DMS 273 (cell line): ENCODE measurements around the gene KIF13A.
"Not testable (repeated sequence)": the region's sequence is repeated elsewhere in the genome, so short reads cannot be mapped to it uniquely, and the experiment has no call there.

Source experiments
- DNase-seq: peaks from one replicate; lab custom pipeline; 2025; ENCODE audit not compliant: unreplicated experiment; lab: John Stamatoyannopoulos, UW

Gene KIF13A

DNA sequence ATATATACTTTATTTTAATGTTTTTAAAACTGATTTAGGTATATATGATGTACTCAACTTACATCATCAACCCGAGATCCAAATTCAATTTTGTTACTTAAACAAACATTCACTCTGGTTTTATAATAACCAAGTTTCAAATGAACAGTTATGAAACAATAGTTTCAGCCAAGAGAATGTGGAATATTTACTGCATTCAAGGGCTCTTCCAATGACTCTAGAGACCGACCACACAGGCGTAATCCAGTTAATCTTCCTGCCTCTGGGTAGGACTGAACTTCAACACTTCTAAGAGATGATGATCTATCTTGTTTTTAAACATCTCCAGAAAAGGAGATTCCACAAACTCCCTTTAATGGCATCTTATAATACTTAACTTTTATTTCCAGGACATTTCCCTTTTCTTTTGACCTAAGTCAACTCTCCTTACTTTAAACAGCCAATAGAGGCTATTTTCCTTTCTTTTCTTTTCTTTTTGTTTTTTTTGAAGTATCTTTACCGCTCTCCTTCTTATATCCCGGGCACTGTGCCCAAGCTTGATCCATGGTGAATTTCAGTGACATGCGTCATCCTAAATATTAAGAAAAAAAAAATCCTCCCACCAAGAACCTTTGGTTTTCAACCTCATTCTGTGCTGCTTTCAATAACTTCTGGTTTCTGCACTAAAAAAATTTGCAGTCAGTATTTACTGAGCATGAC lies 110.1 kb downstream of the KIF13A start:
- no peak for DNase-seq

GRCh38 chr6:17874753-17875152 lies 112.7 kb downstream of the KIF13A start:
- DNase-seq = no peak

DNA sequence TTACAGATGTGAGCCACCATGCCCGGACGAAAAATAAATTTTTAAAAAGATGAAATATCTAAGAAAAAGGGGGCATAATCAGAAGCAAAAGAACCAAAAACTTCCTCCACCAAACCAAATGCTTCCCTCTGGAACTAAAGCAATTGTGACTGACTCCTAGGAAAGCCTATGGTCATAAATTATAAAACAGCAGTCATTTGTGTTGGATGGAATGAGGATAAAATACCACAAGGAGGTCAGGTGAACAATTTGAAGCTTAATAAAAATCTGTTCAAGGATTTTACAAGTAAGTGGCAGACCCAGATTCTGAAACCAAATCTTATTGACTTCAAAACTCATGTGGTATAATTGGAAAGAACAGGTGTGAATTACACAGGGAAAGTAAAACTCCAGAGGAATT lies 114.5 kb downstream of the KIF13A start:
- peak; percentile 18 for DNase-seq

- no peak for DNase-seq
These were observed 115.6 kb downstream of the KIF13A start for GRCh38 chr6:17871836-17872235.

- DNase-seq = peak; percentile 82
These were observed 116.3 kb downstream of the KIF13A start for GRCh38 chr6:17871189-17871519.

GRCh38 chr6:17870300-17871188 lies 116.9 kb downstream of the KIF13A start:
- DNase-seq = peak; percentile 42

DNA sequence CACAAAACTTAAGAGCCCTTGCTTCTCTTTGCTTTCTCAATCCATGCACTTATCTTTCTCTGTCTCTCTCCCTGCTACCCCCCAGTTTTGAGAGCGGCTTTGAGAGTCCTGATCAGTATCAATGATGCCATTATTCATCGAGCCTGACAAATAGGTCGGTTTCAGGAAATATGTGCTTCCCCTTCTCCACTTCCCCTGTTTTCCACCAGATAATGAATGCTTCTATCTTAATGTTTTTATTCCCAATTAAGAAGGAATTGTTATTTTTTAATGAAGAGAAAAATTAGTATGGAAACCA lies 117.7 kb downstream of the KIF13A start:
- DNase-seq = peak; percentile 54

GRCh38 chr6:17869010-17869752 lies 118.3 kb downstream of the KIF13A start:
- DNase-seq = peak; percentile 72

GRCh38 chr6:17867880-17868279 lies 119.6 kb downstream of the KIF13A start:
- peak; percentile 97 for DNase-seq

DNA sequence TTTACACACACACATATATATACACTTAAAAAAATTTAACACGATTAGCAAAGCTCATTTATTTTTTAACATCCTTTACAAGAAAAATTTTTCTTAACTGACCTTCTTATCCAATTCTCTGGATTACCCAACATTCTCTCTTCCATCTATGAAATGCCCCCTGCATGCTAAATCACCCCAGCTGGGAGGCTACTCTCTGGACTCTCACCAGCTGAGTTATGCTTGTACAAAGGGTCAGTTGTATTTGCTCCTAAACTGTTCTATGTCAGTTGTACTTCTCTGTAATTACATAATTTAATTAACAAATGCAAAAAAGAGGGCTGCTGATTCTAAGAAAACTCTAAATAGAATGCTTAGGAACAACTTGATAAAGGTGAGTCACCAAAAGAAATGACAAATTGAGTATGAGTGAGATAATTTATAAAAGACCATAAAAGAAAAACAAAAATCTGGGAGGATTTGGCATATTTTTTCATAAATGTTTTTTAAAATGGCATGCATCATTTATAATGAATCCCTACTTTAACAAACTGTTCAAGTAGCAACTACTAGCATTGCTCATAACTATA lies 120.5 kb downstream of the KIF13A start:
- peak; percentile 26 for DNase-seq

DNA sequence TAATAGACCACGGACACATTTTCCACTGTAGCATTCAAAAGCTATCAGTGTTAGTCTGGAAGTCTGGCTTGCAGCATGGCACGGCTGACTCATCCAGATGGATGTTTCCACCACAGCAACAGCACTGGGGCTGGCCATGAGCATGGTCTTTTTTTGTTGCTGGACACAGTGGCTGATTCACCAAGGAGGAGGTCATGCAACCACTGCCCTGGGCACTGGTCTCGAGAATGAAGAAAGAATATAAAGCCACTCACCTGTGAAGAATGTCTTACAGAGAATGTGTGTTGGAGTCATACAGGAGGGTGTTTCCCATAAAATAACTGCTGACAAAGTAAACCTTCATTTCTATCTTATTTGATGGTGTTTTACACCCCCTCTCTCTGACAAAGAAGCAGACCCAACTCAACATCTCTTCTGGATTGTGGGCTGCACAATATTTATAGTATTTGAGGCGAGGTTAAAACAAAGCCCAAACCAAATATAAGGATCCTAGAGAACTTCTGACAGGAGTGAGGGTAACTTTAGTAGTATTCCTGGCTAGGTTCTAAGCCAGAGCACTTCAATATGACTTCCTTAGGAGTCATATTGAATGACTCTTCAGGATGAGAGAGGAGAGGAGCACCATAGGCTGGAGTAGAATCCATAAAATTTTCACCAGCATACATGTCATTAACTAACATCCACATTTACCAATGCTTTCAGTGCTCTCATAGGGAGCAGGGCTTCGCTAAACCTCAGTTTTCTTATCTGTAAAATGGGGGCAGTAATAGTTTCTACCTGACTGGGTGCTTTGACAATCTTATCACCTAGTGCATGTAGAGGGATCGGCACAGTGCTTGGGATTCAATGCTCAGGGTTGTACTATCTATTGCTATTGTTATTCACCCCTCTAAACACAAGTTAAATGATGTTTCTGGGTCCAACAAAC lies 121.4 kb downstream of the KIF13A start:
- peak; percentile 75 for DNase-seq

DNA sequence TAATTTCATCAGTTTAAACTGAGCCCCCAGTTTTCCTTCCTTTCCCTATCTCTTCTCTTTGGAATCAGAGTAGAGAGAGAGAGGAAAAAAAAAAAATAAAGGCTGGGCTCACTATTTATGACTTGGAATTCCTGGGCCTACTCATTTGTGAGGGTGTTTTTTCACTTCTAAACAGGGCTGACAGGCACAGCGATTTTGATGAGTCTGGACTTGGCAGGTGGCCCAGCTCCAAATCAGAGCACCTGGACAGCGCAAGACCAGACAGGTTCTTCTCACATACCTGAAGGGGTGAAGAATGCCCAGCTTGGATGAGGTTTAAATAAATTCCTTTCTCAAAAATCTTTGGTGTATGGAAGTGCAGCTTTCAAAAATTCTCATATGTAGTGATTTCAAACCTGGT lies 122.2 kb downstream of the KIF13A start:
- DNase-seq = peak; percentile 69

DNA sequence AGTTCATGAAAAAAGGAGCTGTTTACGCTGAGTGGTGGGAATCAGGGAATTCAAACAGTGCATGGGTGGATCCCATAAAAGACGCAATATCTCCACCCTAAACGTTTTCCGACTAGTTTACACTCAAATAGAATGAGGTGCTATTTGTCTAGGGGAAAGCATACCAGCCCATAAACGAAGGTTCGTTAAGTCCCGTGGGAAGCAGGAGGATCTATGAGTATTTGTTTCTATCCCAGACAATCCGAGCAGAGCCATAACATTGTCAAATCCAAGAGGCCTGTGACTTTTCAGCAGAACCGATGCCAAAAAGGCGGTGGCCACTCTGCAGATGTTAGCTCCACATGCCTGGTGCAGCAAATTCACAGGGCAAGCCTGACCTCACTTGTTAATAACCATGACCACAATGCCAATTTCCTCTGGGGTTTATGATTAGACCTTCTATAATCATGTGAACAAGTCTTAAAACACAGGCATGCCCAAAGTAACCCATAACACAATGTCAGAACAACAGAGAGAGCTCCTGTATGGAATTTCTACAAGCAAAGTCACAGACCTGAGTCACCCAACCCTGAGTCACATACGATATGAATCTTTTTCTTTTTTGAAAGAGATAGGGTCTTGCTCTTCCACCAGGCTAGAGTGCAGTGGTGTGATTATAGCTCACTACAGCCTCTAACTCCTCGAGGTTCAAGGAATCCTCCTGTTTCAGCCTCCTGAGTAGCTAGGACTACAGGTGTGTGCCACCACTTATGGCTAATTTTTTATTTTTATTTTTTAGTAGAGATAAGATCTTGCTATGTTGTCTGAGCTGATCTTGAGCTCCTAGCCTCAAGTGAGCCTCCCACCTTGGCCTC lies 123.3 kb downstream of the KIF13A start:
- DNase-seq = peak; percentile 7

DNA sequence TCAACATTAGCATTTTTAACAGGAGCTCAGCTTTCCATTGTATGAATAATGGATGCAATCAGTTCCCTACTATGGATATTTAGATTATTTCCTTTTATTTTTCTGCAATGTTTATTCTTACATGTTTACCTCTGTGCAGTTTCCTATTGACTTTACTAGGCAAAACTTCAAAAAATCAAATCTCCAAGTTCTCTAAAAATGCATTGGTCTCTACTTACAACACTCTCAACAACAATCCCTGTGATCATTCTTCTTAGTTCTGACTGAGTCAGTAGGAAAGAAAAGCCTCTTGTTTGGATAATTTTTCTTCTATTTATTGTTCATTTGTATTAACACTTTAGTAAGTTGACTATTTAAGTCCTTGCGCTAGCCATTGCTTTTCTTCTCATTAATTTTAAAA lies 126.1 kb downstream of the KIF13A start:
- DNase-seq = no peak

DNA sequence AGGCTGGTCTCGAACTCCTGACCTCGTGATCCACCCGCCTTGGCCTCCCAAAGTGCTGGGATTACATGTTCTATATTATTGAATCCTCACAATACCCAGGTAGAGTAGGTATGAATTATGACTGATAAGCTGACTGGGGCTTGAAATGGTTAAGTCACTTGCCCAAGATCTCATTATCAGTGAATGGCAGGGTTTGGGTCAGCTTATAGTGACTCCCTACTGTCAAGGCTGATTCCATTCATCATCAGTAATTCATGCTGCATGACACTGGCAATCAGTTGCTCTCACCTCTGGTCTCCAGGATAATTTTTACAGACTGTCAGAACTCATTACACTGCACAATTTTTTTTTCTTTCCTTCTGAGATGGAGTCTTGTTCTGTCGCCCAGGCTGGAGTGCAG lies 127.6 kb downstream of the KIF13A start:
- DNase-seq = no peak

- DNase-seq = no peak
These were observed 128.9 kb downstream of the KIF13A start for GRCh38 chr6:17858584-17858983.

DNA sequence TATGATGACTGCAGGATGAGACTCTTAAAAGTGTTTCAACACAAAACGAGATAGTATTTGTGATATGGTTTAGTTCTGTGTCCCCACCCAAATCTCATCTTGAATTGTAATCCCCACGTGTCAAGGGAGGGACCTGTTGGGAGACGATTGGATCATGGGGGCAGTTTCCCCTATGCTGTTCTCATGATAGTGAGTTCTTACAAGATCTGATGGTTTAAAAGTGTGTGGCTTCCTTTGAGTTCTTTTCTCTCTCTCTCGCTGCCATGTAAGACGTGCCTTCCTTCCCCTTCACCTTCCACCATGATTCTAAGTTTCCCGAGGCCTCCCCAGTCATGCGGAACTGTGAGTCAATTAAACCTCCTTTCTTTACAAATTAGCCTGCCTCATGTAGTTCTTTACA lies 130.2 kb downstream of the KIF13A start:
- not testable (repeated sequence) for DNase-seq

DNA sequence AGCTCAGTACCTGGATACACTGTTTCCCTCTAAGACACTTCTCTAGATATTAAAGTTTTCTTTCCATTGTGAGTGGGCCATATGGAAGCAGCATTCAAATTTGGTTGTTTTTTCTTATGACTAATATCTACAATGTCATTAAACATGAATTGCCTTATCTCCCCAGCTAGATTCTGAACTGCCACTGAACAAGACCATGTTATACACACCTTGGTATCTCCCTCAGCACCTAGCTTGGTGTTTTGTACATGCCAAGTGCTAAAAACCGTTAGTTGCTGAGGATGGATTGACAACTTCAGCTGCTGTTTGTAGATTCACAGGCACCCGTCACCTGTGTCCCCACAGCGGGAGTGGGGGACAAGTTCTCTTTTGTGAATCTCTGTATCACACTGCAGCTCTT lies 131.1 kb downstream of the KIF13A start:
- DNase-seq = no peak

- no peak for DNase-seq
These were observed 132.1 kb downstream of the KIF13A start for GRCh38 chr6:17855381-17855780.

- DNase-seq = no peak
These were observed 133.9 kb downstream of the KIF13A start for GRCh38 chr6:17853533-17853932.
